HEK293 (cell line): ENCODE measurements around the gene SARM1.

Experiments used
- GLI4 ChIP-seq: fragments of 450-650 bp; formaldehyde crosslinking; IDR thresholded peaks from 2 replicates; pipeline ENCODE4 v1.5.1; 2016; ENCODE audit warnings: missing biosample characterization, missing genetic modification characterization
- KLF8 ChIP-seq: fragments of 450-650 bp; formaldehyde crosslinking; IDR thresholded peaks from 2 replicates; pipeline ENCODE4 v1.5.1; 2016; ENCODE audit warnings: missing biosample characterization, missing genetic modification characterization
- REPIN1 ChIP-seq: fragments of 450-650 bp; formaldehyde crosslinking; IDR thresholded peaks from 2 replicates; pipeline ENCODE4 v1.5.1; 2017; ENCODE audit warnings: missing biosample characterization, missing genetic modification characterization, low read depth
- SETDB1 ChIP-seq: IDR thresholded peaks from one replicate; pipeline ENCODE4 v1.6.1; 2017; ENCODE audit warnings: mild to moderate bottlenecking, low read length, moderate library complexity, mixed read lengths; ENCODE audit not compliant: insufficient read length
- SP2 ChIP-seq: fragments of 450-650 bp; formaldehyde crosslinking; IDR thresholded peaks from 2 replicates; pipeline ENCODE4 v1.5.1; 2016; ENCODE audit warnings: missing biosample characterization, missing genetic modification characterization
- SP3 ChIP-seq: fragments of 450-650 bp; formaldehyde crosslinking; IDR thresholded peaks from 2 replicates; pipeline ENCODE4 v1.5.1; 2016; ENCODE audit warnings: missing biosample characterization, missing genetic modification characterization
- ZBTB1 ChIP-seq: fragments of 450-650 bp; formaldehyde crosslinking; IDR thresholded peaks from 2 replicates; pipeline ENCODE4 v1.5.1; 2016; ENCODE audit warnings: missing biosample characterization, missing genetic modification characterization
- ZBTB17 ChIP-seq: fragments of 450-650 bp; formaldehyde crosslinking; IDR thresholded peaks from 2 replicates; pipeline ENCODE4 v1.5.1; 2016; ENCODE audit warnings: missing biosample characterization, missing genetic modification characterization
- ZNF211 ChIP-seq: fragments of 450-650 bp; formaldehyde crosslinking; IDR thresholded peaks from 2 replicates; pipeline ENCODE4 v1.5.1; 2016; ENCODE audit warnings: low read depth, missing biosample characterization, missing genetic modification characterization
- ZNF274 ChIP-seq, 2 experiments: fragments of 200-500 bp in 1 of 2; fragments of 450-650 bp in 1 of 2; sonication (Bioruptor generic) in 1 of 2; formaldehyde crosslinking in 1 of 2; IDR thresholded peaks; 2 replicates each; pipeline versions ENCODE4 v1.5.1 to v1.6.1; 2014 to 2016; ENCODE audit warnings: borderline replicate concordance in 1 of 2, inconsistent platforms in 1 of 2, low read length in 1 of 2, missing biosample characterization in 1 of 2, missing genetic modification characterization in 1 of 2
- ZNF311 ChIP-seq: fragments of 450-650 bp; formaldehyde crosslinking; IDR thresholded peaks from 2 replicates; pipeline ENCODE4 v1.5.1; 2017; ENCODE audit warnings: missing biosample characterization, missing genetic modification characterization, borderline replicate concordance
- ZNF324 ChIP-seq: fragments of 450-650 bp; formaldehyde crosslinking; IDR thresholded peaks from 2 replicates; pipeline ENCODE4 v1.5.1; 2016; ENCODE audit warnings: missing biosample characterization, missing genetic modification characterization
- ZNF366 ChIP-seq: fragments of 450-650 bp; formaldehyde crosslinking; conservative IDR thresholded peaks from 2 replicates; pipeline ENCODE4 v1.5.1; 2016; ENCODE audit warnings: missing biosample characterization, missing genetic modification characterization
- ZNF391 ChIP-seq: fragments of 450-650 bp; formaldehyde crosslinking; IDR thresholded peaks from 2 replicates; pipeline ENCODE4 v1.5.1; 2016; ENCODE audit warnings: low read depth, missing biosample characterization, missing genetic modification characterization, borderline replicate concordance
- ZNF394 ChIP-seq: fragments of 450-650 bp; formaldehyde crosslinking; IDR thresholded peaks from 2 replicates; pipeline ENCODE4 v1.5.1; 2016; ENCODE audit warnings: missing biosample characterization, missing genetic modification characterization, mild to moderate bottlenecking, moderate library complexity, borderline replicate concordance
- ZNF521 ChIP-seq: fragments of 450-650 bp; formaldehyde crosslinking; IDR thresholded peaks from 2 replicates; pipeline ENCODE4 v1.5.1; 2017; ENCODE audit warnings: missing biosample characterization, mild to moderate bottlenecking, missing genetic modification characterization
- ZNF530 ChIP-seq: fragments of 450-650 bp; formaldehyde crosslinking; IDR thresholded peaks from 2 replicates; pipeline ENCODE4 v1.5.1; 2016; ENCODE audit warnings: low read depth, missing biosample characterization, missing genetic modification characterization
- ZNF558 ChIP-seq: fragments of 450-650 bp; formaldehyde crosslinking; IDR thresholded peaks from 2 replicates; pipeline ENCODE4 v1.5.1; 2016; ENCODE audit warnings: missing biosample characterization, missing genetic modification characterization
- ZNF76 ChIP-seq: fragments of 450-650 bp; formaldehyde crosslinking; IDR thresholded peaks from 2 replicates; pipeline ENCODE4; 2016; ENCODE audit warnings: low read depth, missing biosample characterization, missing genetic modification characterization, borderline replicate concordance
- ZNF837 ChIP-seq: fragments of 450-650 bp; formaldehyde crosslinking; IDR thresholded peaks from 2 replicates; pipeline ENCODE4 v1.5.1; 2016; ENCODE audit warnings: missing biosample characterization, missing genetic modification characterization
- ZSCAN16 ChIP-seq: fragments of 450-650 bp; formaldehyde crosslinking; IDR thresholded peaks from 2 replicates; pipeline ENCODE4 v1.5.1; 2016; ENCODE audit warnings: missing biosample characterization, missing genetic modification characterization
- TF ChIP-seq, protein P1 (sequence below): fragments of 450-650 bp; IDR thresholded peaks from 2 replicates; pipeline ENCODE4 v1.5.1; 2018; ENCODE audit warnings: missing biosample characterization, mild to moderate bottlenecking, missing genetic modification characterization
- TF ChIP-seq, protein P2 (sequence below): fragments of 450-650 bp; formaldehyde crosslinking; IDR thresholded peaks from 2 replicates; pipeline ENCODE4 v1.5.1; 2016; ENCODE audit warnings: missing biosample characterization, missing genetic modification characterization
- TF ChIP-seq, protein P3 (sequence below): fragments of 450-650 bp; formaldehyde crosslinking; optimal IDR thresholded peaks from 2 replicates; pipeline ENCODE3; 2016; ENCODE audit warnings: missing biosample characterization, mild to moderate bottlenecking, missing genetic modification characterization
- TF ChIP-seq, protein P4 (sequence below): fragments of 450-650 bp; formaldehyde crosslinking; IDR thresholded peaks from 2 replicates; pipeline ENCODE4 v1.5.1; 2016; ENCODE audit warnings: missing biosample characterization, missing genetic modification characterization
- TF ChIP-seq, protein P5 (sequence below): fragments of 450-650 bp; formaldehyde crosslinking; IDR thresholded peaks from 2 replicates; pipeline ENCODE4 v1.5.1; 2016; ENCODE audit warnings: missing biosample characterization, missing genetic modification characterization
- TF ChIP-seq, protein P6 (sequence below): fragments of 450-650 bp; formaldehyde crosslinking; IDR thresholded peaks from 2 replicates; pipeline ENCODE4 v1.5.1; 2016; ENCODE audit warnings: missing biosample characterization, missing genetic modification characterization

The SARM1 gene

DNA sequence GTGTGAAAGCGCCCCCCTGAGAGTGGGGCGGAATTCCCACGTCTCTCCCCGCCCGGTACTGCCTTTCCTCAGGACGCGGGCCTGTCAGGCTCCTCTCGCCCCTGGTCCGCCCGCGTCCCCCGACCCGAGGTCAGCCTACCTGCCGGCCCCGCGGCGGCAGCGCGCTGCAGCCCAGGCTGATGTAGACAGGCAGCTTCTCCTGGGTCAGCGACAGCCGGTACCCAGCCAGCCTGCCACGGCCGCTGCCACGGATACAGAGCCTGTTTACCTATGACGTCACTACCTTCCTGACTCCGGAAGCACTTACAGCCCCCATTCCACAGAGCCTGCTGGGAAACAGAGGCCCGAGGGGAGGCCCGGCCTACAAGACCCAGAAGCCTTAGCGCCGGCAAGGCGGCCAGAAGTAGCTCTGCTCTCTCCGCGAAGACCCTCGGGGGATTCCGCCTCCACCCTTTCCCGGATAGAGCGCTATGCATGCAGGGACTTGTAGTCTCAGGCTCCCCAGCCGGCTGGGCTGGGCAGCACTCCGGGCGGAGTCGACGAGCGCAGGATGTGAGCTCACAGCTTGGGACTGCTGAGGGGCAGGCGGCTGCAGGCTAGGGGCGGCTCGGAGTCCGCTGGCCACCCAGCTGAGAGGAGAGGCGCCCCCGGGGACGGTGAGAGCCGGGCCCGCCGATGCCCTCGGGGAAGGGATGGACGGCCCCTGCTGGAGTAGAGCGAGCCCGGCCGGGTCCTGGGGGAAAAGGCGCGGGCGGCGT lies 36.1 kb upstream of the SARM1 start, which contains the start of the genes IFT20 and TNFAIP1 (continued):
- TF ChIP-seq, protein P1, sequence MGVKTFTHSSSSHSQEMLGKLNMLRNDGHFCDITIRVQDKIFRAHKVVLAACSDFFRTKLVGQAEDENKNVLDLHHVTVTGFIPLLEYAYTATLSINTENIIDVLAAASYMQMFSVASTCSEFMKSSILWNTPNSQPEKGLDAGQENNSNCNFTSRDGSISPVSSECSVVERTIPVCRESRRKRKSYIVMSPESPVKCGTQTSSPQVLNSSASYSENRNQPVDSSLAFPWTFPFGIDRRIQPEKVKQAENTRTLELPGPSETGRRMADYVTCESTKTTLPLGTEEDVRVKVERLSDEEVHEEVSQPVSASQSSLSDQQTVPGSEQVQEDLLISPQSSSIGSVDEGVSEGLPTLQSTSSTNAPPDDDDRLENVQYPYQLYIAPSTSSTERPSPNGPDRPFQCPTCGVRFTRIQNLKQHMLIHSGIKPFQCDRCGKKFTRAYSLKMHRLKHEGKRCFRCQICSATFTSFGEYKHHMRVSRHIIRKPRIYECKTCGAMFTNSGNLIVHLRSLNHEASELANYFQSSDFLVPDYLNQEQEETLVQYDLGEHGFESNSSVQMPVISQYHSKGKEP (tag by site-specific recombination) = peak; percentile 53; the same call in 1 of the 2 replicates
- TF ChIP-seq, protein P2, sequence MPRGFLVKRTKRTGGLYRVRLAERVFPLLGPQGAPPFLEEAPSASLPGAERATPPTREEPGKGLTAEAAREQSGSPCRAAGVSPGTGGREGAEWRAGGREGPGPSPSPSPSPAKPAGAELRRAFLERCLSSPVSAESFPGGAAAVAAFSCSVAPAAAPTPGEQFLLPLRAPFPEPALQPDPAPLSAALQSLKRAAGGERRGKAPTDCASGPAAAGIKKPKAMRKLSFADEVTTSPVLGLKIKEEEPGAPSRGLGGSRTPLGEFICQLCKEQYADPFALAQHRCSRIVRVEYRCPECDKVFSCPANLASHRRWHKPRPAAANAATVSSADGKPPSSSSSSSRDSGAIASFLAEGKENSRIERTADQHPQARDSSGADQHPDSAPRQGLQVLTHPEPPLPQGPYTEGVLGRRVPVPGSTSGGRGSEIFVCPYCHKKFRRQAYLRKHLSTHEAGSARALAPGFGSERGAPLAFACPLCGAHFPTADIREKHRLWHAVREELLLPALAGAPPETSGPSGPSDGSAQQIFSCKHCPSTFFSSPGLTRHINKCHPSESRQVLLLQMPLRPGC = peak; percentile 54; the same call in 1 of the 2 replicates
- TF ChIP-seq ZSCAN16 = no peak
- peak; percentile 87 for TF ChIP-seq SP2 (tag by site-specific recombination)
- TF ChIP-seq REPIN1 = no peak
- TF ChIP-seq, protein P3, sequence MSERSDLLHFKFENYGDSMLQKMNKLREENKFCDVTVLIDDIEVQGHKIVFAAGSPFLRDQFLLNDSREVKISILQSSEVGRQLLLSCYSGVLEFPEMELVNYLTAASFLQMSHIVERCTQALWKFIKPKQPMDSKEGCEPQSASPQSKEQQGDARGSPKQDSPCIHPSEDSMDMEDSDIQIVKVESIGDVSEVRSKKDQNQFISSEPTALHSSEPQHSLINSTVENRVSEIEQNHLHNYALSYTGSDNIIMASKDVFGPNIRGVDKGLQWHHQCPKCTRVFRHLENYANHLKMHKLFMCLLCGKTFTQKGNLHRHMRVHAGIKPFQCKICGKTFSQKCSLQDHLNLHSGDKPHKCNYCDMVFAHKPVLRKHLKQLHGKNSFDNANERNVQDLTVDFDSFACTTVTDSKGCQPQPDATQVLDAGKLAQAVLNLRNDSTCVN (tag by site-specific recombination) = peak; percentile 48
- TF ChIP-seq, protein P4, sequence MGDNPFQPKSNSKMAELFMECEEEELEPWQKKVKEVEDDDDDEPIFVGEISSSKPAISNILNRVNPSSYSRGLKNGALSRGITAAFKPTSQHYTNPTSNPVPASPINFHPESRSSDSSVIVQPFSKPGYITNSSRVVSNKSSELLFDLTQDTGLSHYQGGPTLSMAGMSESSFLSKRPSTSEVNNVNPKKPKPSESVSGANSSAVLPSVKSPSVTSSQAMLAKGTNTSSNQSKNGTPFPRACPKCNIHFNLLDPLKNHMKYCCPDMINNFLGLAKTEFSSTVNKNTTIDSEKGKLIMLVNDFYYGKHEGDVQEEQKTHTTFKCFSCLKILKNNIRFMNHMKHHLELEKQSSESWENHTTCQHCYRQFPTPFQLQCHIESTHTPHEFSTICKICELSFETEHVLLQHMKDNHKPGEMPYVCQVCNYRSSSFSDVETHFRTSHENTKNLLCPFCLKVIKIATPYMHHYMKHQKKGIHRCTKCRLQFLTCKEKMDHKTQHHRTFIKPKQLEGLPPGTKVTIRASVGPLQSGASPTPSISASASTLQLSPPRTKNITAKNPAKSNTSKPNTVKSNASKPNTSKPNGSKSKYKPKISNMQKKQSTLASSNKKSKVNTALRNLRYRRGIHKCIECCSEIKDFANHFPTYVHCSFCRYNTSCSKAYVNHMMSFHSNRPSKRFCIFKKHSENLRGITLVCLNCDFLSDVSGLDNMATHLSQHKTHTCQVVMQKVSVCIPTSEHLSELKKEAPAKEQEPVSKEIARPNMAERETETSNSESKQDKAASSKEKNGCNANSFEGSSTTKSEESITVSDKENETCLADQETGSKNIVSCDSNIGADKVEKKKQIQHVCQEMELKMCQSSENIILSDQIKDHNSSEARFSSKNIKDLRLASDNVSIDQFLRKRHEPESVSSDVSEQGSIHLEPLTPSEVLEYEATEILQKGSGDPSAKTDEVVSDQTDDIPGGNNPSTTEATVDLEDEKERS = no peak
- no peak for TF ChIP-seq ZNF521 (tag by site-specific recombination)
- TF ChIP-seq ZNF366 (tag by site-specific recombination) = no peak
- TF ChIP-seq ZNF311 (tag by site-specific recombination) = no peak
- no peak for TF ChIP-seq GLI4 (tag by site-specific recombination)
- TF ChIP-seq ZNF394 (tag by site-specific recombination) = peak; percentile 87
- TF ChIP-seq SP3 (tag by site-specific recombination) = peak; percentile 96
- TF ChIP-seq KLF8 (tag by site-specific recombination) = peak; percentile 92
- TF ChIP-seq ZNF558 (tag by site-specific recombination) = no peak
- no peak for TF ChIP-seq SETDB1
- TF ChIP-seq, protein P5, sequence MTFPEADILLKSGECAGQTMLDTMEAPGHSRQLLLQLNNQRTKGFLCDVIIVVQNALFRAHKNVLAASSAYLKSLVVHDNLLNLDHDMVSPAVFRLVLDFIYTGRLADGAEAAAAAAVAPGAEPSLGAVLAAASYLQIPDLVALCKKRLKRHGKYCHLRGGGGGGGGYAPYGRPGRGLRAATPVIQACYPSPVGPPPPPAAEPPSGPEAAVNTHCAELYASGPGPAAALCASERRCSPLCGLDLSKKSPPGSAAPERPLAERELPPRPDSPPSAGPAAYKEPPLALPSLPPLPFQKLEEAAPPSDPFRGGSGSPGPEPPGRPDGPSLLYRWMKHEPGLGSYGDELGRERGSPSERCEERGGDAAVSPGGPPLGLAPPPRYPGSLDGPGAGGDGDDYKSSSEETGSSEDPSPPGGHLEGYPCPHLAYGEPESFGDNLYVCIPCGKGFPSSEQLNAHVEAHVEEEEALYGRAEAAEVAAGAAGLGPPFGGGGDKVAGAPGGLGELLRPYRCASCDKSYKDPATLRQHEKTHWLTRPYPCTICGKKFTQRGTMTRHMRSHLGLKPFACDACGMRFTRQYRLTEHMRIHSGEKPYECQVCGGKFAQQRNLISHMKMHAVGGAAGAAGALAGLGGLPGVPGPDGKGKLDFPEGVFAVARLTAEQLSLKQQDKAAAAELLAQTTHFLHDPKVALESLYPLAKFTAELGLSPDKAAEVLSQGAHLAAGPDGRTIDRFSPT = 0 out of 2 replicates have a peak, but pooled peaks have one; percentile 23
- TF ChIP-seq ZBTB17 = peak; percentile 98
- no peak for TF ChIP-seq ZNF530 (tag by site-specific recombination)
- TF ChIP-seq ZNF837 (tag by site-specific recombination) = no peak
- TF ChIP-seq, protein P6, sequence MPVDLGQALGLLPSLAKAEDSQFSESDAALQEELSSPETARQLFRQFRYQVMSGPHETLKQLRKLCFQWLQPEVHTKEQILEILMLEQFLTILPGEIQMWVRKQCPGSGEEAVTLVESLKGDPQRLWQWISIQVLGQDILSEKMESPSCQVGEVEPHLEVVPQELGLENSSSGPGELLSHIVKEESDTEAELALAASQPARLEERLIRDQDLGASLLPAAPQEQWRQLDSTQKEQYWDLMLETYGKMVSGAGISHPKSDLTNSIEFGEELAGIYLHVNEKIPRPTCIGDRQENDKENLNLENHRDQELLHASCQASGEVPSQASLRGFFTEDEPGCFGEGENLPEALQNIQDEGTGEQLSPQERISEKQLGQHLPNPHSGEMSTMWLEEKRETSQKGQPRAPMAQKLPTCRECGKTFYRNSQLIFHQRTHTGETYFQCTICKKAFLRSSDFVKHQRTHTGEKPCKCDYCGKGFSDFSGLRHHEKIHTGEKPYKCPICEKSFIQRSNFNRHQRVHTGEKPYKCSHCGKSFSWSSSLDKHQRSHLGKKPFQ (tag by site-specific recombination) = no peak
- no peak for TF ChIP-seq ZBTB1 (tag by site-specific recombination)
- peak; percentile 99 for TF ChIP-seq ZNF76 (tag by site-specific recombination)
- 0 out of 2 replicates have a peak, but pooled peaks have one; percentile 52 for TF ChIP-seq ZNF391 (tag by site-specific recombination)
- no peak for TF ChIP-seq ZNF211 (tag by site-specific recombination)
- no peak for TF ChIP-seq ZNF274 (IDR thresholded peaks at IDR 0.05; ENCODE audit: low read length)
- no peak for TF ChIP-seq ZNF274 (tag by site-specific recombination; IDR thresholded peaks at IDR 0.05; ENCODE audit: borderline replicate concordance)
- peak; percentile 66; the same call in 1 of the 2 replicates for TF ChIP-seq ZNF324 (tag by site-specific recombination)
